A549 (cell line): ENCODE data around the gene HOXB5. TPM values are rescaled to one million over a fixed set of nuclear protein-coding genes. Genes with fewer than 3 reads are reported as not detected.

Source experiments
- ATAC-seq, 2 experiments: fragments of 200-7000 bp in 1 of 2; fragments of >200 bp in 1 of 2; cut with Nextera tagmentation in 1 of 2; cut with Tn5 transposase in 1 of 2; 3 replicates each; pipeline versions ENCODE4 v1.8.0 to v1.9.1; 2018 to 2020; ENCODE audit warnings: mild to moderate bottlenecking in 1 of 2, moderate library complexity in 1 of 2
- CTCF ChIA-PET: fragments of 300-600 bp; sonication (Branson Sonifier 250); formaldehyde crosslinking; extraction: SDS; loops from one replicate; lab custom pipeline; 2021; ENCODE audit warnings: antibody characterized with exemption, inconsistent platforms; lab: Yijun Ruan, JAX
- POLR2A ChIA-PET: fragments of 350-600 bp; formaldehyde crosslinking; extraction: SDS; loops from one replicate; lab custom pipeline; 2021; ENCODE audit warnings: antibody characterized with exemption, inconsistent platforms; lab: Yijun Ruan, JAX
- DNase-seq, 2 experiments: peaks; one replicate each; pipeline versions ENCODE4 v3.0.0 to v3.0.0-alpha.2; 2011 to 2016; ENCODE audit warnings: low read depth in 1 of 2, low spot score in 1 of 2
- FAIRE-seq: peaks from 2 replicates; lab custom pipeline; 2011; peaks lifted over from hg19 to GRCh38; lab: Jason Lieb, UNC
- H3K27ac ChIP-seq, 2 experiments: fragments of >200 bp; sonication (Bioruptor Twin); formaldehyde crosslinking; 3 replicates each; pipeline ENCODE4 v1.5.1; 2016 to 2017
- H3K4me1 ChIP-seq: fragments of >200 bp; sonication (Bioruptor Twin); formaldehyde crosslinking; 3 replicates; pipeline ENCODE4 v1.6.1; 2016
- H3K4me2 ChIP-seq: fragments of >200 bp; sonication (Bioruptor Twin); formaldehyde crosslinking; 3 replicates; pipeline ENCODE4 v1.6.1; 2016
- H3K4me3 ChIP-seq: fragments of >200 bp; sonication (Bioruptor Twin); formaldehyde crosslinking; 3 replicates; pipeline ENCODE4 v1.5.1; 2016
- H3K9me3 ChIP-seq: fragments of >200 bp; sonication (Bioruptor Twin); formaldehyde crosslinking; 3 replicates; pipeline ENCODE4 v1.6.1; 2016
- ATOH8 ChIP-seq: fragments of 250-450 bp; sonication (Bioruptor Pico); IDR thresholded peaks from 2 replicates; pipeline ENCODE4 v1.5.0; 2020; ENCODE audit warnings: low read depth, mild to moderate bottlenecking, moderate library complexity
- CBX2 ChIP-seq: fragments of 200-600 bp; sonication (generic); IDR thresholded peaks from 2 replicates; pipeline ENCODE4 v1.6.1; 2016; ENCODE audit warnings: low read depth, mild to moderate bottlenecking, borderline replicate concordance
- CEBPB ChIP-seq, 2 experiments: fragments of >200 bp in 1 of 2; sonication (Bioruptor Twin) in 1 of 2; formaldehyde crosslinking in 1 of 2; IDR thresholded peaks; 2 replicates each; pipeline ENCODE4 v1.6.1; 2012 to 2016
- CTCF ChIP-seq: fragments of >200 bp; sonication (Bioruptor Twin); formaldehyde crosslinking; IDR thresholded peaks from 3 replicates; pipeline ENCODE4 v1.5.1; 2016
- GATA3 ChIP-seq: IDR thresholded peaks from 2 replicates; pipeline ENCODE4 v1.6.1; 2012; ENCODE audit warnings: borderline replicate concordance
- HDAC2 ChIP-seq: fragments of 200-600 bp; sonication (generic); IDR thresholded peaks from 2 replicates; pipeline ENCODE4 v1.6.1; 2016
- HES2 ChIP-seq: fragments of >200 bp; sonication (Bioruptor Twin); formaldehyde crosslinking; IDR thresholded peaks from 2 replicates; pipeline ENCODE4 v1.6.1; 2016
- JUN ChIP-seq, 2 experiments: fragments of >200 bp; sonication (Bioruptor Twin); formaldehyde crosslinking; IDR thresholded peaks; 2 replicates in 1 of 2; 3 replicates in 1 of 2; pipeline ENCODE4 v1.6.1; 2016 to 2017
- KDM5A ChIP-seq: fragments of 200-600 bp; sonication (generic); IDR thresholded peaks from 2 replicates; pipeline ENCODE4 v1.6.1; 2016; ENCODE audit warnings: antibody characterized with exemption, mild to moderate bottlenecking
- MAFK ChIP-seq: fragments of 450-650 bp; IDR thresholded peaks from 2 replicates; pipeline ENCODE4 v1.6.1; 2014; ENCODE audit not compliant: partially characterized antibody
- MAX ChIP-seq: IDR thresholded peaks from 2 replicates; pipeline ENCODE4 v1.6.1; 2012
- NPAS2 ChIP-seq: fragments of 250-450 bp; sonication (Bioruptor Pico); IDR thresholded peaks from 2 replicates; pipeline ENCODE4 v1.8.0; 2022; ENCODE audit warnings: mild to moderate bottlenecking, moderate library complexity, borderline replicate concordance
- PHF8 ChIP-seq: fragments of 200-600 bp; sonication (generic); IDR thresholded peaks from 2 replicates; pipeline ENCODE4 v1.6.1; 2016; ENCODE audit warnings: low read depth, mild to moderate bottlenecking, antibody characterized with exemption, moderate library complexity, borderline replicate concordance
- POLR2A ChIP-seq: IDR thresholded peaks from 2 replicates; pipeline ENCODE4 v1.6.1; 2012; ENCODE audit warnings: mild to moderate bottlenecking, low read length
- POLR2AphosphoS2 ChIP-seq: conservative IDR thresholded peaks from 2 replicates; pipeline ENCODE4 v1.6.1; 2012; ENCODE audit warnings: low read length, improper control_type of control experiment, inconsistent platforms
- RAD21 ChIP-seq, 2 experiments: fragments of >200 bp in 1 of 2; sonication (Bioruptor Twin) in 1 of 2; formaldehyde crosslinking in 1 of 2; IDR thresholded peaks in 1 of 2; conservative IDR thresholded peaks in 1 of 2; 2 replicates in 1 of 2; 3 replicates in 1 of 2; pipeline ENCODE4 v1.6.1; 2012 to 2018; ENCODE audit warnings: inconsistent platforms in 1 of 2
- RCOR1 ChIP-seq: fragments of 150-350 bp; IDR thresholded peaks from 2 replicates; pipeline ENCODE4 v1.6.1; 2014; ENCODE audit warnings: antibody characterized with exemption, low read length, low read depth
- SMC3 ChIP-seq: fragments of >200 bp; sonication (Bioruptor Twin); formaldehyde crosslinking; IDR thresholded peaks from 3 replicates; pipeline ENCODE4 v1.6.1; 2018; ENCODE audit warnings: inconsistent platforms
- USF2 ChIP-seq: fragments of 450-650 bp; IDR thresholded peaks from 2 replicates; pipeline ENCODE4 v1.6.1; 2014; ENCODE audit warnings: antibody characterized with exemption
- WGBS: methylation state at CpG from one replicate; pipeline ENCODE4 v1.1.6; 2017; ENCODE audit errors: missing lambda C conversion rate; 5-methylcytosine and 5-hydroxymethylcytosine counted together
- polyA plus RNA-seq, 4 experiments: library from polyadenylated mRNA; depleted of rRNA in 3 of 4; stranded (reverse); fragments of >200 nt; fragmentation: RNase III in 1 of 4; extraction: RNeasy Plus Mini Kit Qiagen cat#74134 plus additional on column Dnase treatment in 1 of 4; gene quantifications; 2 replicates in 3 of 4; 3 replicates in 1 of 4; pipeline ENCODE4 v1.2.3, GENCODE V29; 2011 to 2017

HOXB5 gene
- polyA plus RNA-seq, 2 of the 4 experiments (the other 2 are of a cell fraction): 2.5 to 3.0 TPM

GRCh38 chr17:48621410-48622392 lies 28.1 kb upstream of the HOXB5 start (continued):
- TF ChIP-seq POLR2AphosphoS2 (no peak), PHF8 (no peak)

GRCh38 chr17:48620461-48621139 lies 27.0 kb upstream of the HOXB5 start:
- Histone ChIP-seq H3K27ac (no peak overlapping the region), H3K4me2 (no peak overlapping the region), H3K4me3 (no peak overlapping the region), H3K9me3 (no peaks in the 10 kb centered on the region), H3K4me1 (peaks cover 15% of the 10 kb centered on the region)
- FAIRE-seq: no peak
- ATAC-seq: no peak
- TF ChIP-seq KDM5A (no peak), HES2 (no peak), SMC3 (no peak), GATA3 (no peak), CBX2 (no peak), CTCF (no peak), CEBPB (IDR thresholded peaks at IDR 0.05) (no peak), MAFK (no peak), NPAS2 (no peak), HDAC2 (no peak)
- 84% methylated on average over 6 of the region's 6 CpGs for WGBS
- no peak for DNase-seq
- ChIA-PET POLR2A (no interaction called here), CTCF (interaction anchor here (0.7 to 9.7 kb wide), 12 partner anchors 8 to 594 kb away, joined by 3 to 84 read pairs (median 7); no protein-coding TSS in a partner anchor)

GRCh38 chr17:48619826-48620449 lies 26.4 kb upstream of the HOXB5 start:
- Histone ChIP-seq H3K4me1 (peaks cover 15% of the 10 kb centered on the region), H3K27ac (no peak overlapping the region)
- TF ChIP-seq POLR2A: 0 out of 2 replicates have a peak, but pooled peaks have one; percentile 6
- no peak for TF ChIP-seq HES2
- TF ChIP-seq, all 56 proteins: peak for 1
- ATAC-seq (no peak), DNase-seq (no peak), FAIRE-seq (no peak)
- H3K4me2 ChIP-seq: no peak overlapping the region
- WGBS: 88% methylated on average over 32 of the region's 32 CpGs
- H3K9me3 ChIP-seq: no peaks in the 10 kb centered on the region
- POLR2A ChIA-PET: no interaction called here
- H3K4me3 ChIP-seq: no peak overlapping the region
- CTCF ChIA-PET: interaction anchor here (0.7 to 9.7 kb wide), 14 partner anchors 7 to 594 kb away, joined by 3 to 84 read pairs (median 8); partner anchors contain the start of gene HOXB7

GRCh38 chr17:48618256-48618896 lies 24.8 kb upstream of the HOXB5 start:
- ChIA-PET POLR2A (interaction anchor here (1.3 kb wide), 1 partner anchor 14 kb away, joined by 4 read pairs; the partner anchor contains the start of gene HOXB6), CTCF (interaction anchor here (0.6 to 9.7 kb wide), 89 partner anchors 9 to 592 kb away, joined by 3 to 84 read pairs (median 4); partner anchors contain the start of gene HOXB7)
- Histone ChIP-seq H3K9me3 (no peaks in the 10 kb centered on the region), H3K4me1 (peaks cover 12% of the 10 kb centered on the region), H3K27ac (no peak overlapping the region), H3K4me2 (peak overlapping the region; percentile 41; the same call in 2 of the 3 replicates), H3K4me3 (no peak overlapping the region)
- DNase-seq (peak; percentile 86 to 97), ATAC-seq (peak; percentile 74 to 78), FAIRE-seq (peak; percentile 93)
- 27% methylated on average over 25 of the region's 25 CpGs for WGBS
- TF ChIP-seq JUN (IDR thresholded peaks at IDR 0.05): peak in 1 of 2 experiments; percentile 39; a peak in 1 of 5 replicates
- TF ChIP-seq RAD21 (conservative IDR thresholded peaks at IDR 0.05 in 1 of 2, IDR thresholded peaks at IDR 0.05 in 1 of 2): peak; percentile 97 to 99
- TF ChIP-seq ATOH8 (CRISPR knock-in tag): no peak
- TF ChIP-seq CBX2: no peak
- TF ChIP-seq MAX: peak; percentile 41; the same call in 1 of the 2 replicates
- TF ChIP-seq USF2: no peak
- peak; percentile 95 for TF ChIP-seq SMC3
- peak; percentile 99 for TF ChIP-seq CTCF
- TF ChIP-seq RCOR1: no peak
